Measurements from ENCODE around the gene BATF.

Gene BATF

DNA sequence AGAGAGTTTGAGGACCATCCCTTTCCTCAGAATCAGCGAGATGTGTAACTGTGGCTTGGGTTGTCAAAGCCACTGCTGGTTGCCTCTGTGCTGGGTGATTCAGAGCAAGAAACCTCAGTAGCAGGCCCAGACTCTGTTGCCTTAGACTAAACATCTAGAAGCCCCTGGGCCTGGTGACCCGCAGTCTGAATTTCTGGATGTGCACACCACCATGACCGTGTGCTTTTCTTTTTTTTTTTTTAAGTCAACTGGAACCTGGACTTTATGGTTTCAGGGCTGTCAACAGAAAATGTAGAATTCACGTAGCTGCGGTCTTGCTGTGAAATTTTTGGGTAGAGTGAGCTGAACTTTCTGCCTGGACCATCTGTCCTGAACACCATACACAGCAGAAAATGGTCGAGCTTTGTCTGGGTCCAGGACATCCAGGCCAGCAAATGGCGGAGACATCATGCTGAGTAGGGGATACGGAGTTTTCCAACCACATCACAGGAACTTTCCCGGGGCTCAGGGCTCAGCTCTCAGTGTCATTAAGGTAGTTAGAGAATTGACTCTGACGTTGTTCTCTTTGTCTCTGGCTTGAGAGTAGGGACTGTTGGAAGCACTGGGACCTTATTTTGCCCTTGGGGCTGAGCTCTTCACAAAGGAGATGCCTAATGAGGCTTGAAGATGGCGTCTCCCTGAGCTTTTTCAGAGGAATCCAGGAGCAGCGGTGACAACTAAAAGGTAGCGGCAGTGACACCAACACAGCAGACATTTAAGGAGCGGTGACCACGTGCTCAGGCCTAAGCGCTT is 23.0 kb upstream of the BATF start:
- DNase-seq (ENCODE audit: low read depth in 3 of 3) = no peak

DNA sequence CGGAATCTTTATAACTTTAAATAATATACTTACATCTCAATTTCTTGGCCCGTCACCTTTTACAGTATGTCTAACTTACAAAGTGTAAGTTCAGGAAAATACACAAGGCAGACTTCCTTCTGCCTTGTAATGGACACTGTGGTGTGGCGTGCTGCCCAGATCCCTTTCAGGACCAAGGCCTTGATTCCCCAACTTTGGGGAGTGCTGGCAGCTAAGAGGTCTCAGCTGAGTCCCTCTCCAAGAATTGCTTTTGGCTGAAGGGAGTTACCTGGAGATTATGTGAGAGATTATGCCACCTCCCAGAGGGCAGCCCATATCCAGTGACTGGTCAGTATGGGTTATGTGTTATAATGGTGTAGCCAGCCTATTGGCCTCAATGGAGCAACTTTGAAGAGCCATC is 21.2 kb upstream of the BATF start:
- DNase-seq (ENCODE audit: low read depth in 3 of 3) = no peak

DNA sequence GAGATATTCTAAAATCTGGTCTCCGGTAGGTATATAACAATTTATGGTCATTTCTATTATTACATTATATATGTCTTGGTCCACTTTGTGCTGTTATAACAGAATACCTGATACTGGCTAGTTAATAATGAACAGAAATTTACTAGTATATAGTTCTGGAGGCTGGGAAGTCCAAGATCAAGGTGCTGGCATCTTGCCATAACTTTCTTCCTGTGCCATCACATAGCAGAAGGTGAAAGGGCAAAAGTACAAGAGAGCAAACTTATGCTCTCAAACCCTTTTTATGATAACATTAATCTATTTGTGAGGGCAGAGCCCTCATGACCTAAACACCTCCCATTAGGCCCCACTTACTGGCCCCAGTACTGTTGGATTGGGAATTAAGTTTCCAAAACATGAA is 17.9 kb upstream of the BATF start:
- no peak for DNase-seq (ENCODE audit: low read depth in 3 of 3)

DNA sequence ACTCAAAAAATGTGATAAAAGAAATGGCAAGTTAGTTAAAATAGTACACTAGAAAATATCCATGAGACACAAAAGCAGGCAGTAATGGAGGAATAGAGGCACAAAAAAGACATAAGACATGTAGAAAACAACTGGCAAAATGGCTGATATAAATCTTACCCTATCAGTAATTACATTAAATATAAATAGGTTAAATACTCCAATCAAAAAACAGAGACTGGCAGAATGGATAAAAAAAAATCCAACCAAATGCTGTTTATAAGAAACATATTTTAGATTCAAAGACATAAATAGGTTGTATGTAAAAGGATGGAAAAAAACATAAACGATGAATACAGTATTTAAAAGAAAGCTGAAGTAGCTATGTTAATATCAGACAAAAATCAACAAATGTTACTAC is 15.3 kb upstream of the BATF start:
- DNase-seq (ENCODE audit: low read depth in 3 of 3) = no peak

DNA sequence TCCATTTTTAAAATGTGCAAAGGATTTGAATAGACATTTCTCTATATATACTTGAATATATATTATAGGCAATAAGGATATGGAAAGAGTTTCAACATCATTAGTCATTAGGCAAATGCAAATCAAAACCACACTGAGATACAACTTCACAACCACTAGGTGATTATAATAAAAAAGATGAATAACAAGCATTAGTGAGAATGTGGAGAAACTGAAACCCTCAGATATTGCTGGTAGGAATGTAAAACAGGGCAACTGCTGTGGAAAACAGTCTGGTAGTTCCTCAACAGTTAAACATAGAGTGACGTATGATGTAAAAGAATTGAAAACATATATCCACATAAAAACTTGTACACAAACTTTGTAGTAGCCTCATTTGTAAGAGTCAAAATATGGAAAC is 11.7 kb upstream of the BATF start:
- DNase-seq (ENCODE audit: low read depth in 3 of 3) = no peak

DNA sequence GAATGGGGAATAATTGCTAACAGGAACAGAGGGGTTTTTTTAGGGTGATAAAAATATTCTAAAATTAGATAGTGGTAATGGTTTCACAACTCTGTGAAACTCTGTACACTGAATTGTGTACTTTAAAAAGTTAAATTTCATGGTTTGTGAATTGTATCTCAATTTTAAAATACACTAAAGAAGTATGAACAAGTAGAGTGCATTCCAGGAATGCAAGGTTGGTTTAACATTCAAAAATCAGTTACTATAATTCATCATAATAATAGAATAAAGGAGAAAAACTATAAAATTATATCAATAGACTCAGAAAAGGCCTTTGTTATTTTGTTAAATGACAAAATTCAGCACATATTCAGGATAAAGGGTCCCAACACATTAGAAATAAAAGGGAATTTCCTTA is 11.1 kb upstream of the BATF start:
- DNase-seq (ENCODE audit: low read depth in 3 of 3) = no peak

DNA sequence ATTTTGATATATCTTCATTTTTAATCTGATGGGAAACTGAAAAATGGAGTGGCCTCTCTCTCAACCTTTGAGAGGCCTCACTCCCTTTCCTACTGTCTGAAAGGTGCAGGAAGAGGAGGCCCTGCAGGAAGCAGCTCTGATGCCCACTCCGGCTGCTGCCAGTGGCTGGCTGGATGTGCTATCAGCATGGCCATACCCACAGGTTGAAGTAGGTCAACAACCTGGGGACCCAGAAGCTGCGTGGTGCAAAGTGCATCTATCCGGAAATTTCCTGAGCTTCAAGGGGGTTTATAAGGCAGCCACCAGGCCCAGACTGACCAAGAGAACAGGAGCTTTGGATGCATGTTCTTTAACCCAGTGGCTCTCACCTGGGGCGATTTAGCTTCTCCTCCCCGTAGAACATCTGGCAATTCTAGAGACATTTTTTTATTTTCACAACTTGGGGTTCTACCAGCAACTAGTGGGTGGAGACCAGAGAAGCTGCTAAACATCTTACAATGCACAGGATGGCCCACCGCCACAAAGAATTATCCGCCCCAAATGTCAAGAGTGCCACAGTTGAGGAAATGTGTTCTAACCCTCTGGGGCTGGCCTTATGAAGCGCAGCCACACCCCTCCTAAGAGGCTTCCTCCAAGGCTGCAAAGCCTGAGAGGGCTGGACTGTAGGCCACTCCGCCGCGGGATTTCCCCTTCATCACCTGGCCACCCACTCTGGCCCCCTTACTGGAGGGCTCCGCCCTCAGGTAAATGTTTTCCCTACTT is 8.2 kb upstream of the BATF start:
- no peak for DNase-seq (ENCODE audit: low read depth in 3 of 3)

DNA sequence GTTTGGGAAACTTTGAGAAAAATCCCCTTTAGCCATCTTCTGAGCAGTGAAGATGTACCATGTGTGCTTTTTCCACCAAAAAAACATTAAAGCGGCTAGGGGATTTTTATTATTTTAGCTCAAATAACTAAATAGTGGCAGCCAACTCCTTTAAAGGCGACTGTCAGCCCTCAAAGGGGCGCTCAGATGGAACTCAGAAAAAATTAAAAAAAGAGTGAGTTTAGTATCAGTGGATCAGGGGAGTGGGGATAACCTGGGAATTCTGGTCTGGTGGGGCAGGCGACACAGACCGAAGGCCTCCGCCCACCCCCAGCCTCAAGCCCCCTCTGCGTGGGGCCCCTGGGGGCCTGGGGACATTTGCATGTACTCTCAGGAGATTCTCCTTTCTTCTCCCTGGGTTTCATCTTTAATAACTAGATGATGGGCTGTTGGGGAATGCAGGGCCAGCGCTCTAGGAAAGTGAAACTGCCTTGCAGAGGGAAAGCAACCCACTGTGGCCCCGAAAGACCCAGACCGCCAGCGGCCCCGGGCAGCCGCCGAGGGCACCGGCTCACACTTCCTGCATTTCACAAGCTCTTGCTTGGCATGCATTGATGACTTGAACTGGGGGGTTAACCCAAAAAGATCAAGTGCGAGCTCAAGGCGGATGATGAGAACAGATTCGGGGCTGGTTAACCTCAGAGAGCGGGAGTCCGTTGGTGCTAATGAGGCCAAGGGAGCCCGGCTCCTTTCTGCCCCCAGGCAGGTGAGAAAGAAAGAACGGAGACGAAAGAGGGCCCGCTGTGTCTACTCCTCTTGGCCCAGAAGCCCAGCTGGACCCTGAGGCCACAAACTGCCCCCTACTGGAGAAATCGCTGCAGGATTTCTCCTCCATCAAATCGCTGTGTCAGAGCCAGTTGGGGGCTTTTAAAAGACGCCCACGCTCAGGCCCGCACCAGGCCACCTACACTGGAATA is 7.3 kb upstream of the BATF start:
- DNase-seq (ENCODE audit: low read depth in 3 of 3) = no peak

DNA sequence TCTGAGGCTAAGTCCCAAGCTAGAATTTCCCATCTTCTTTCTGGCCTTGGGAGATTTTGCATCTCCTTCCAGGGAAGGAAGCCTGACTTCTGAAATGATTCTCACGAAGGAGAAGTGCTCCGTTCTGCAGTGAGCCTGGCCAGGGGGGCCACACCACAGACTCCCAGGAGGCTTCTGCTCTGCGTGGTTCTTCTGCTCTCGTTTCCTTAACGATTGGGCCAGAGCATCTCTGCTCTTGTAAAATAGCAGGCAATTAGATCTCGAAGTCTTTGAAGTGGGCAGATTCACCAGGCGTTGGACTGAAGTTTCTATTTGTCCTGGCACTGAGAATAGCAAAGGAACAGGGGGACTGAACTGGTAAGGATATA is 6.7 kb upstream of the BATF start:
- no peak for DNase-seq (ENCODE audit: low read depth in 3 of 3)

DNA sequence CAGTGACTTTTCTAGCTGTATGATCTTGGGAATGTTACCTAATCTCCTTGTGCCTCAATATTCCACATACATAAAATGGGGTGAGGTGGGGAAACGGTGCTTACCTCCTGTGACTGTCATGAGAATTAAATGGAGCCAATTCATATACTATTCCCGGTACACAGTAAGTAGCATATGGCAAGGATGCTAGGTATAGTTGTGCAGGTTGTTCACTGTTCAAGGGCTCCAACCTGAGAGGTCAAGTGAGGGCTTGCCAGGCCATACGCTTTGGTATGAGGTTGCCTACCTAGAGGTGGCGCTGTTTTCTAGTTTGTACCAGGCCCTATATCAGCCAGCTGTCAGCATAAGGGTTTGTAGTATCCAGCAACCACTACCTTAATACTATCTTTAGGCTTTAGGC is 3.6 kb upstream of the BATF start:
- no peak for DNase-seq (ENCODE audit: low read depth in 3 of 3)

DNA sequence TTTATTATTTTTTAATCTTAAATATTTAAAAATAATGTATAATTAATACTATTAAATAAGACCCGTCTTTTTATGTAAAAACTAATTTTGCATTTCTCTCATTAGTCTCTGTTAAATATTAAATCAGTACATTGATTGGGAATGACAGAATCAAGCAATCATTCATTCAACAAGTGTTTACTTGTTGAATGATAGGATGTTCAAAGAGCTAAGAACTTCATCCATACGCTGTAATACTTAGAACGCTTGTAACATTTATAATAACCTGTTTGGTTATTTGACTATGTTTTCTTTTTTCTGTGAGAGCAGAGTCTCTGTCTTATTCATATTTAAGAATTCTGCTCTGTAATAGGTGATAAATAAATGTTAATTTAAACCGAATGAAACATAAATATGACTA is 2.9 kb upstream of the BATF start:
- no peak for DNase-seq (ENCODE audit: low read depth in 3 of 3)

DNA sequence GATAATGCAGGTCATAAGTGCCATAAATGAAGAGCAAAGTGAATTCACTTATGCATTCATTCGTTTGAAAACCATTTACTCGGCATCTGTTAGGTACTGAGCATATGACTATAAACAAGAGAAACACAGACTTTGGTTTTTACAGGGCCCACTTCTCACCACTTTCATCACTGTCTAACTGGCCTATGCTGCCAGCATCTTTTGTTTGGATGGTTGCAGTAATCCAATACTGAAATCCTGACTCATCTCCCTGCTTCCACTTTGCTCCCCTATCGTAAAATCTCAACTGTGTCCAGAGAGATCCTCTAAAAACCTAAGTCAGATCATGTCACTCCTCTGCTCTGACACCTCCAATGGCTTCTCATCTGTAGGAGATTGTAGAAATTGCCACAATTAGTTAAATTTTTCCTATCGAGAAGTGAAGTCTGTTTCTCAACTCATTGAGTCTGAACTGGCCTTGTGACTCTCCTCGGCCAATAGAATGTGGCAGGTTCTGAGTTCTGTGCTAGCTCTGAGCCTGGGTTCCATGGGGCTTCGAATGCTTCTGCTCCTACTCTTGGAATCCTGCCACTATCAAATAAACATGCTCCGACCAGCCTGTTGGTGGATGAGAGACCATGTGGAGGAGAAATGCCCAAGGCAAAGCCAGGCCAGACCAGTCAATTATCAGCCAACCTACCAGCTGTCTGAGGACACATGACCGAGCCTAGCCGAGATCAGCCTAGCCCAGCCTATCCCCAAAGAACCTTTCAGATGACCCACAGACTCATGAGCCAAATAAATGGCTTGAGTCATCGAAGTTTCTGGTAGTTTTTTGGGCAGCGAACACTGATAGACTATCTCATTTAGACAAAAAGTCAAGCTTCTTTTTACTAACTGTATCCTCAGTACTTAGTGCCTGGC is 2.2 kb upstream of the BATF start:
- no peak for DNase-seq (ENCODE audit: low read depth in 3 of 3)

DNA sequence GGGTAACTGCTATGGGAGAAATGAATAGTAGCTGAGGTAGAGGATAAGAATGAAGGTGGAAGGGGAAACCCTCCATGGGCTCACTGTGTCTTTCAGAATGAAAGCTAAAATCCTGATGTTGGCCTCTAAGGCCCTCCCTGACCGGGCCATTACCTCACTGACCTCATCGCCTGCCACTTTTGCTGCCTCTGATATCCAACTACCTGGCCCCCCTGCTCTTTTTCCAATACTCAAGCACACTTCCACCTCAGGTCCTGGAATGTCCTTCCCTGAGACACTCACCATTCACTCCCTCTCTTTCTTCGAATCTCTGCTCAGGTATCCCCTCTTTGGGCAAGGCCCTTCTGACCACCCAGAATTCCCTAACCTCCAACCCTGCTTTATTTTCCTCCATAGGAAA is 1.4 kb upstream of the BATF start:
- no peak for DNase-seq (ENCODE audit: low read depth in 3 of 3)

DNA sequence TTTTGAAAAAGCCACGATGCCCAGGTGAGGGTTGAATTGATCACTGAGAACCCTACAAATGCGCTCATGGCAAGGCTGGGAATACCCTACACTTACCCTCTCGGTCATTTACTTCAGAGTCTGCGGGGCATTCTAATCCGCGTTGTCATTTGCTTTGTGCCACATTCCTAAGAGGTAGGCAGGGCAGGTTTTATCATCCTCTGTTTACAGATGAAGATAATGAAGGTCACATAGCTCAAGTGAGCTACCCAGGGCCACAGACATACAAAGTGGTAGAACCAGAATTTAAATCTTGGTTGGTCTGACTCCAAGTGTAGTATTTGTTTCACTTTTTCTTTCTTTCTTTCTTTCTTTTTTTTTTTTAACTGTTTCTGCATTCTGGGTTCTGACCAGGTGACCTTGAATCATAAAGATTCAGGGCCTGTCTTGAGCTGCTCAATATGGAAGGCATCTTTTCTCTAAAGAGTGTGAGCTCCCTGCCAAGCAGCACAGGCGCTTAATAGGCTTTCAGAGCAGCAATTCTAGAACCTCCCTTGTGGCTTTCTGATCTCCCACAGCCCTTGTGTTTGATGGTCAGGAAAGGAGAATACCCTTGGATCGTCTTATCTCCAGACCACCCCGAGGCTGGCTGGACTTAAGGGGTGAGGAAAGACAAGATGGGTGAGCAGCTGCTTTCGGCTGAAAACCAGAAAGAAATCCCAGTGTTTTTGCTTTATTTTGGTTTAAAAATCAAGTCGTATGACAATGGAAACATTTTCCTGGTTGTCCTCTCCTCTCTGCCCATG is 662 bp upstream of the BATF start:
- no peak for DNase-seq (ENCODE audit: low read depth in 3 of 3)

DNA sequence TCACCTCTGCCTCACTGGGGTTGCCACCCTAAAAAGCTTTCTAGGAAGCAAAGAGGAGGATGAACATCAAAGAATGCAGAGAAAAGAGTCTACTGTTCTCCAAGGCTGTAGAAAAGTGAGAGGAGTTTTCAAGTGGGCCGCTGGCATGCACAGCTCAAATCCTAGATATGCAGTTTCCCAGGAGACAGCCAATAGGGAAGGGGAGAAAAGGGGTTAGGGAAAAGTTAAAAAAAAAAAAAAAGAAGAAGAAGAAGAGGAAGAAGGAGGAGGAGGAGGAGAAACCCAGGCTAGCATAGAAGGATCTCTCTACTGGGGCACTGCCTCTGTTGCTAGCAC is 682 bp downstream of the BATF start:
- no peak for DNase-seq (ENCODE audit: low read depth in 3 of 3)

DNA sequence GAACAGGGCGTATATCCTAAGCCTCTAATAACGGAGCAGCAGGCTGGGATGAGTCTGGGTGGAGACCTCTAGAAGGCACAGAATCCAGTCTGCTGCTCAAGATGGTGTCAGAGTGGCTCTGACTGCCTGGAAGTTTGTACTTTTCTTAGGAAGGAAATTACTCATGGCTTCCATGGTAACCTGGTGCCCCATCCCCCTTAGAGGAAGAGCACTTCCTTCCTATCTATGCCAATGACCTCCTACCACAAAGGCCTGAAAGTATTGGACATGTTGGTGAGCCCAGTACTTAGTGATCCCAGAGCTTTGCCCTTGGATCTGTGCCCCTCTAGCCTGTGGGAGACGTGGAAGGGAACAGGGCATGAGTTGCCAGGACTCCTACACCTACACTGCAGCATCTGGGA is 1.5 kb downstream of the BATF start:
- DNase-seq (ENCODE audit: low read depth in 3 of 3) = no peak

DNA sequence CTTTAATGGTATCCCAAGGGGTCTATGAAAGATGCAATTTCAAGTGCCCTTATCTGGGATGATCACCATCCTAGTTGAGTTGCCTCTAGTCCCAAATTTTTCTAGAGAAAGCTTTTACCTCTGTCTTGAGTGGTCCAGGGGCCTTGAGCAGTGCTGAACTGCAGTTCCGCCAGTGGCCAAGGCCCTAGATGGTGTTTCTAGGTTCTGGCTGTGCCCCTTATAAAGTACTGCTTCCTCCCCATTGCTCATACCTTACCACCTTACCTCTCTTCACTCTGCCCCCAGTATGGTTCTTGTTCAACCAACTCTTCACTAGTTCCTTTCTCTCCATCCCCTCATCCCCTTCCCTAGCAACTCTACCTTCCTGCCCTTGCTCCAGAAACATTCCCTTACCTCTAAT is 3.7 kb downstream of the BATF start:
- no peak for DNase-seq (ENCODE audit: low read depth in 3 of 3)

DNA sequence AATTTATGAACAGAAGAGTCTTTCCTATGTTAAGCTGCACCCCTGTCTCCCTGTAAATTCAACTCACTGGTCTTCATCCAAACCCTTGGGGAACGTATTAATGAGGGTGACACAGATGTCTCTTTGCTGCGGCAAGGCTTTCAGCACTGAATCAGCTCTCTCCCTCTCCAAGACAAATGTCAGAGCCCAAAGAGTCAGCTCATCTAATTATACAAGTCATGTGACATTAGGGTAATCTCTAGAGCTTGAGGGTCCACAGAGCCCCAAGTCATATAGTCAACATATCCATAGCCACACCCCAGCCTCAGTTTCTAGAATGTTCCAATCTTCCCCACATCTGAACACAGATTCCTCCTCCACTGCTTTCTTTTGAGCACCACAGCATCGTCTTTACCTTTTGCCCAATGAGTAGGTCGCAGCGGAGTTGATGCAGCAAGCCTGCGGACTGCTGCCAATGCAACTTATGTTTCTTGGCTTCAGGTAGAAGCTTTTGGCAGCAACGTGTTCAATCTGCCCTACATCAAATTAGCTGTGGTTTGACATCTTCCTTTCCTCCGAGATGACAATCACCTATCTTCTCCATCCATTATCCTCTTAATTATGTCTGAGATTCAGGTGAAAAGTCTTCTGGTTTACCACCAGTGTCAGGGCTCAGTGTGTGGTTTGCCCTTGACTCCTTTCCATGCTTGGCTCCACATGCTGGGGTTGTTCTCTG is 5.3 kb downstream of the BATF start:
- DNase-seq (ENCODE audit: low read depth in 3 of 3) = no peak

DNA sequence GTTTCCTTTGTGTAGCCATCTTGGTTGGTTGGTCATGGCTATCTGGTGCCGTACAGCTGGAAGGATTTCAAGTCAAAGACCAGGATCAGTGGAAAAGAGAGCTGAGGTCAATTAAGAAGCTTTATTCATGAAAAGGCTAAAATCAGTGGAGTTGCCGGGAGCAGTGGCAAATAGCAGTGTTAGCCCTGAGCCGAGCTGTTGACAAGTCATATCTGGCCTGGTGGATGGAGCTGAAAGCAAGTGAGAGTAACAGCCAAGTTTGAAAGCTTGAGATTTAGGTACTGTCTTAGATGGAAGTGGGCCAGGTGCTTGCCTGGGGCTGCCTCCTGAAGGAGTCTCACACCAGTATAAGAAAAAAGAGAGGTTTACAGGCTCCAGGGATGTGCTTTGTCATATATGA is 9.0 kb downstream of the BATF start:
- no peak for DNase-seq (ENCODE audit: low read depth in 3 of 3)

DNA sequence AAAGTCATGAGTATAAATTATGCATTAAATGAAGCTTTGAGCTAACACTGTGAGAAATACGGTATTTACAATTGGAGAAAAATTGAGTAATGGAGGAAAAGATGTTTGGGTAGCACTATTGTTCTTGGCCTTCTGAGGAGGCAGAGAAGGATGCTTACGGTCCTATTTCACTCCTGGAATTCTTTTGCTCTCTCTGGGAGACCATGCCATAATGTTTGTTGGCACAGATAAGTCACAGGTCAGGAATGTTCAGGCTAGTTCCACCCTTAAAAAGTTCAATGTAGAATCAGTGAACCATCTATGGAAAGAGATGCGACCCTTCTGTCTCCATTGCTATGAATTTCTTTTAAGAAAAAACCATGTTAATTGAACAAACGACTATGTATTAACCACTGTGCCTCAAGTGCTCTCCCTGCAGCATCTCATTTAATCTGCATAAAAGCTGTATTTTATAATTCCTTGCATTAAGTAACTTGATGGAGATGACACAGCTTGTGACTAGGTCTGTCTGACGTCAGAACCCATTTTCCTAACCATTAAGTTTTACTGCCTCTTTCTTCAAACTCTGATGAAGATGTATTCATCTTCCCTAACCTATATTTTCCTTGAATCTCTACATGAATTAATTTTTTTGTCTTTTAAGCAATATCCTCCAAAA is 9.5 kb downstream of the BATF start:
- no peak for DNase-seq (ENCODE audit: low read depth in 3 of 3)
